Measurements from ENCODE around the gene SIK3.

The SIK3 gene

GRCh38 chr11:116931206-116931953 lies 166.8 kb downstream of the SIK3 start:
- TF ChIP-seq EZH2 (IDR thresholded peaks at IDR 0.05; ENCODE audit: borderline replicate concordance, low read depth, low read length, severe bottlenecking) (no peak), CTCF (IDR thresholded peaks at IDR 0.05; ENCODE audit: borderline replicate concordance, extremely low read depth, low read length, poor library complexity, severe bottlenecking) (no peak)
- Histone ChIP-seq H3K4me1 (ENCODE audit: insufficient read depth, low read length) (peaks cover 57% of the 10 kb centered on the region), H3K79me2 (ENCODE audit: insufficient read depth, low read length) (no peaks in the 10 kb centered on the region), H3K9me3 (ENCODE audit: insufficient read depth, low read length, severe bottlenecking) (no peaks in the 10 kb centered on the region), H4K20me1 (ENCODE audit: insufficient read depth, low read length) (no peaks in the 10 kb centered on the region), H3K4me2 (ENCODE audit: insufficient read depth, low read length) (no peak overlapping the region), H3K4me3 (ENCODE audit: low read depth in 1 of 2, low read length in 2 of 2) (no peak overlapping the region), H3K27me3 (ENCODE audit: insufficient read depth, low read length, poor library complexity) (no peaks in the 10 kb centered on the region), H3K9ac (ENCODE audit: low read depth, low read length) (no peak overlapping the region), H3K36me3 (ENCODE audit: insufficient read depth, low read length) (no peaks in the 10 kb centered on the region), H2AFZ (ENCODE audit: low read depth, low read length) (no peak overlapping the region), H3K27ac (ENCODE audit: low read length) (peak overlapping the region; percentile 58)
- peak; percentile 36 for ATAC-seq (ENCODE audit: insufficient read depth, low read depth)
- DNase-seq: peak; percentile 10

GRCh38 chr11:116930586-116930985 lies 167.6 kb downstream of the SIK3 start:
- Histone ChIP-seq H3K4me3 (ENCODE audit: low read depth in 1 of 2, low read length in 2 of 2) (no peak overlapping the region), H3K9ac (ENCODE audit: low read depth, low read length) (peak overlapping the region; percentile 20), H3K4me2 (ENCODE audit: insufficient read depth, low read length) (peak overlapping the region; percentile 20), H3K79me2 (ENCODE audit: insufficient read depth, low read length) (no peaks in the 10 kb centered on the region), H2AFZ (ENCODE audit: low read depth, low read length) (no peak overlapping the region), H3K36me3 (ENCODE audit: insufficient read depth, low read length) (peaks cover 7% of the 10 kb centered on the region; the same call in 1 of the 2 replicates), H3K27ac (ENCODE audit: low read length) (peak overlapping the region; percentile 54), H3K9me3 (ENCODE audit: insufficient read depth, low read length, severe bottlenecking) (no peaks in the 10 kb centered on the region), H3K4me1 (ENCODE audit: insufficient read depth, low read length) (peaks cover 57% of the 10 kb centered on the region), H4K20me1 (ENCODE audit: insufficient read depth, low read length) (no peaks in the 10 kb centered on the region), H3K27me3 (ENCODE audit: insufficient read depth, low read length, poor library complexity) (no peaks in the 10 kb centered on the region)
- no peak for DNase-seq
- ATAC-seq (ENCODE audit: insufficient read depth, low read depth): no peak
- no peak for TF ChIP-seq EZH2 (IDR thresholded peaks at IDR 0.05; ENCODE audit: borderline replicate concordance, low read depth, low read length, severe bottlenecking)
- no peak for TF ChIP-seq CTCF (IDR thresholded peaks at IDR 0.05; ENCODE audit: borderline replicate concordance, extremely low read depth, low read length, poor library complexity, severe bottlenecking)

GRCh38 chr11:116930177-116930576 lies 168.1 kb downstream of the SIK3 start:
- peak overlapping the region; percentile 54 for H3K27ac ChIP-seq (ENCODE audit: low read length)
- no peaks in the 10 kb centered on the region for H4K20me1 ChIP-seq (ENCODE audit: insufficient read depth, low read length)
- no peaks in the 10 kb centered on the region for H3K79me2 ChIP-seq (ENCODE audit: insufficient read depth, low read length)
- H3K4me3 ChIP-seq (ENCODE audit: low read depth in 1 of 2, low read length in 2 of 2): no peak overlapping the region
- ATAC-seq (ENCODE audit: insufficient read depth, low read depth): peak; percentile 72
- peak; percentile 52 for DNase-seq
- no peaks in the 10 kb centered on the region for H3K27me3 ChIP-seq (ENCODE audit: insufficient read depth, low read length, poor library complexity)
- H3K4me1 ChIP-seq (ENCODE audit: insufficient read depth, low read length): peaks cover 60% of the 10 kb centered on the region
- no peak for TF ChIP-seq CTCF (IDR thresholded peaks at IDR 0.05; ENCODE audit: borderline replicate concordance, extremely low read depth, low read length, poor library complexity, severe bottlenecking)
- TF ChIP-seq EZH2 (IDR thresholded peaks at IDR 0.05; ENCODE audit: borderline replicate concordance, low read depth, low read length, severe bottlenecking): no peak
- peak overlapping the region; percentile 20 for H3K9ac ChIP-seq (ENCODE audit: low read depth, low read length)
- no peaks in the 10 kb centered on the region for H3K9me3 ChIP-seq (ENCODE audit: insufficient read depth, low read length, severe bottlenecking)
- H2AFZ ChIP-seq (ENCODE audit: low read depth, low read length): no peak overlapping the region
- peaks cover 9% of the 10 kb centered on the region; the same call in 1 of the 2 replicates for H3K36me3 ChIP-seq (ENCODE audit: insufficient read depth, low read length)
- peak overlapping the region; percentile 20 for H3K4me2 ChIP-seq (ENCODE audit: insufficient read depth, low read length)
